GM21786 (cell line): Measurements from ENCODE around the gene SUSD3.

ENCODE experiments used
- ATAC-seq: cut with Tn5 transposase; IDR thresholded peaks from one replicate; pipeline ENCODE4 v1.9.1; 2021; ENCODE audit not compliant: unreplicated experiment

SUSD3 gene

GRCh38 chr9:93028448-93029006, 30.0 kb upstream of the SUSD3 start:
- ATAC-seq, result peak; percentile 63

- ATAC-seq, result no peak
These were observed 27.6 kb upstream of the SUSD3 start for GRCh38 chr9:93030642-93031628.

DNA sequence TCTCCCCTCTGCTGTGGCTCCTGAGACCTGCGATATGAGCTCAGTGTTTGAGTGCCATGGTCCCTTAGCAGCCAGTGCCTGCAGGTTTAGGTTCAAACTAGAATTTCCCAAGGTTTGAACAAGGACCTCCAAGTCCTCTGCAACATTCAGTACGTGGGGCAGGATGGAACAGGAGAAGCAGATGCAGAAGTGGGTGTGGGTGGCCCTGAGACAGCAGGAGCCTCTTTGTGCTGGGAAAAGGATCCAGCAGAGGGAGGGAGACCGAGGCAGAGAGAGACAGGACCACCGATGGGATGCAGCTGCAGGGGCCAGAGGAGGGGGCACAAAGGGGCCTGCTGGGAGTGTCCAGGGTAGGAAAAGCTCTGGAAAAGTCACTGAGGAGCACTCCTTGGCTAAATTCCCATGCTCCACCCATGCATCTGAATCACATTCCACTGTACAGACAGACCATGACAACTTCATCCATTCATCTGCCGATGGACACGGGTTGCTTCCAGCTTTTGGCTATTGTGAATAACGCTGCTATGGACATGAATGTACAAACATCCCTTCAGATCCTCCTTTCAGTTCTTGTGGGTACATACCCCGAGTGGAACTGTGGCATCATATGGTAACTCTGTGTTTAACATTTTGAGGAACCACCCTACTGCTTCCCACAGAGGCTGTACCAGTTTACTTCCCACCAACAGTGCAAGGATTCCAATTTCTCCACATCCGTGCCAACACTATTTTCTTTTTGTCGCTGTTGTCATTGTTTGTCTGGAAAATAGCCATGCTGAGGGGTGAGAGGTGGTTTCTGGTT, 26.7 kb upstream of the SUSD3 start:
- no peak for ATAC-seq

- no peak for ATAC-seq
These were observed 26.0 kb upstream of the SUSD3 start for GRCh38 chr9:93032545-93032944.

GRCh38 chr9:93033531-93033930, 25.0 kb upstream of the SUSD3 start:
- no peak for ATAC-seq

DNA sequence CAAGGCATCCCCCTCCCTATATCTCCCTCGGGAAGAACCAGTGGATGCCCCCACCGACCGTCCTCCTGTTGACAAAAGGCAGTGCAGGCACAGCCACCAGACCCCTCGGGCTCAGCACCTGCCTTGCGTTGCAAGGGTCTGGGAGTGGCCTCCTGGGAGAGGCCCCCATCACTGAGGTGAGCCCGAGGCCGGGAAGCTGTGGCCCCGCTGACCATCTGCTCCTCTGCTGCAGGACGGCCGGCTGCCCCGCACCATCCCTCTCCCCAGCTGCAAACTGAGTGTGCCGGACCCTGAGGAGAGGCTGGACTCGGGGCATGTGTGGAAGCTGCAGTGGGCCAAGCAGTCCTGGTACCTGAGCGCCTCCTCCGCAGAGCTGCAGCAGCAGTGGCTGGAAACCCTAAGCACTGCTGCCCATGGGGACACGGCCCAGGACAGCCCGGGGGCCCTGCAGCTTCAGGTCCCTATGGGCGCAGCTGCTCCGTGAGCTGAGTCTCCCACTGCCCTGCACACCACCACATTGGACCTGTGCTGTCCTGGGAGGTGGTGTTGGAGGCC, 23.3 kb upstream of the SUSD3 start:
- ATAC-seq, result no peak

GRCh38 chr9:93035821-93036351, 22.6 kb upstream of the SUSD3 start:
- ATAC-seq, result no peak

DNA sequence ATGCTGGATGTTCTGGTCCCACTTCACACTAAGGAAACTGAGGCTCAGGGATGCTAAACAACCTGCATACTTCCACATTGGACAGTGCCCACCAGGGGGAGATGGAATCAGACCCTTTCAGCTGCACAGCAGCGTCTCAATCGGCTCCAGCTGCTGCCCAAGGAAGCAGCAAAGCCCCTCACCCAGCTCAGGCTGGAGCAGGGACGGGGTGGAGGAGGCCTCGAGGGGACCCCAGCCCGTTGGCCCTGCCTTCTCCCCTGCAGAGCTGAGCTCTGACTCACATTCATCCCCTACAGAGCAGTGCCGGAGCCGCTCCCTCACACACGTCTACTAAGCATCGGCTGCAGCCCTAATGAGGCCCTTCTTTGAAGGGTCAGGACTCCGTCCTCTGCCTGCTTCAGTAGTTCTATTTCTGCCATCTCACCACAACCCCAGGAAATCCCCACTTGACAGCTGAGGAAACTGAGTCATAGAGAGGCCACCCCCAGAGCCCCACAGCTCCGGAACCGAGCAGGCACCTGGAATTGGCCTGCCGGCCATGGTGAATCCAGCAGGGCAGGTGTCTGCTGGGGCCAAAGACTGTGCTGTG, 21.5 kb upstream of the SUSD3 start:
- ATAC-seq, result no peak

DNA sequence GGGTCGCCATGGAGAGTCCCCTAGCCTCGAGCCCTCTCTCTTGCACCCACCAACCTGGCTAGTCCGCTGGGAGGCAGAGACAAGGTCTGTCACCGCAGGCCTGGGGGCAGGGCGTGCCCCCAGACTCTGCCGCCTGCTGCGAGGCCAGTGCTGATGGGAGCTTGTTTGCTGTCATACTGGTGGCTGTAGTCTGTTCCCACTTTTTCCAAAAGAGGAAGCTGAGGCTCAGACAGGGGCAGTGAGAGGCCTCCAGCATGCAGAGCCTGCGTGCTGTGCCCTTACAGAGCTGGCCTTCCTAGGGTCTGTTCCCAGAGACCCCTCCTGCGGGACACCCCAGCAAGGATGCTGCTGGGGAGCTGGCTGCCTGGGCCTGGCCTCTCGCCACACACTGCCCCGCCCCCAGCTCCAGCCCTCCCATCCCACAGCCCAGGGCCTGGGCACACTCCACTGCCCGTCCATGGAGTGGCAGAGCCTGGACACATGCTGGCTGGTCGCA, 21.0 kb upstream of the SUSD3 start:
- no peak for ATAC-seq

- ATAC-seq, result no peak
These were observed 19.6 kb upstream of the SUSD3 start for GRCh38 chr9:93038918-93039317.

GRCh38 chr9:93039456-93039855, 19.0 kb upstream of the SUSD3 start:
- ATAC-seq, result no peak

- ATAC-seq, result no peak
These were observed 18.5 kb upstream of the SUSD3 start for GRCh38 chr9:93039976-93040375.

DNA sequence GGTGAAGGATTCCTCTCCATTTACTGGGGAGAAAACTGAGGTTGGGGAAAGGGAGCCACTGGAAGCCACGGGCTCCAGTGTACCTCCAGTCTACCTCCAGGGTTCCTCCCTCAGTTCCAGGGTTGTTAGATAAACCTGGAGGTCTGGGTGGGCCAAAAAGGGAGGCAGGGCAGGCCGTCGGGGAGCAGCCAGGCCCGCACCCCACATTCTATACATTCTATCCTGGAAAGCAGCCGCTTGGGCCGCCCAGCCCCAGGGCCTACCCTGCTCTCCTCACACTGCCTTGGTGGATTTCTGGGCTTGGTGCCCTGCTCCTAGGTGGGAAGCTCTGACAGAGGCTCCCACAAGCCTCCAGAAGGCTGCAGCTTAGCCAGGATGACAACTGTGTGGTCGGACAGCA, 18.1 kb upstream of the SUSD3 start:
- no peak for ATAC-seq

DNA sequence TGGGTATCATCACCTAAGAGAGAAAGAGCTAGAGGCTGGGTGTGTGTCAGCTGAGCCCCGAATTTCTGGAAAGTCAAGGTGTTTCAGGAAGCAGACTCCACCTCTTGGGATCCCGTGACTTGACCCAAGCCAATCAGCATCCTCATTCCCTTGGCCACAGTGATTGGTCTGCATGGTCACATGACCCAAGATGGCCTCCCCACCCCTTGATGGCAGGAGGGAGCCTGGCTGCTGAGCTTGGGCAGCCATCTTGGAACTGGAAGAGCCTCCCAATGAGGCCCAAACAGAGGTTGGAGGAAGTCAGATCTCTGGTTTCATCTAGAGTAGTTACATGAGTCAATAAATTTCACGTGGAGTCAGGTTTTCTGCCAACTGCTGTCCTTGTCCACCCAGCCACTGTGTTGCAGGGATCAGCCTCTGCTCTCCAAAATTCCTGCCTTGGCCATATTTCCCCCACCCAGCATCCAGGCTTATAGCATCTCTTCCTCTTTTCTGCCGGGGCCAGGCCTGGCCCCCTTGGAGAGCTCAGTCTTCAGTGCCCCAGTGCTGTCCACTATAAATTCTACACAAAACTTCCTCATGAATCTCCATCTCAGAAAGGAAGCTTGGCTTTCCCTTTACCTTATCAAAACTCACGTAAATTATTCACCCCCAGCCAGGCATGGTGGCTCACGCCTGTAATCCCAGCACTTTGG, 17.2 kb upstream of the SUSD3 start:
- ATAC-seq, result no peak

DNA sequence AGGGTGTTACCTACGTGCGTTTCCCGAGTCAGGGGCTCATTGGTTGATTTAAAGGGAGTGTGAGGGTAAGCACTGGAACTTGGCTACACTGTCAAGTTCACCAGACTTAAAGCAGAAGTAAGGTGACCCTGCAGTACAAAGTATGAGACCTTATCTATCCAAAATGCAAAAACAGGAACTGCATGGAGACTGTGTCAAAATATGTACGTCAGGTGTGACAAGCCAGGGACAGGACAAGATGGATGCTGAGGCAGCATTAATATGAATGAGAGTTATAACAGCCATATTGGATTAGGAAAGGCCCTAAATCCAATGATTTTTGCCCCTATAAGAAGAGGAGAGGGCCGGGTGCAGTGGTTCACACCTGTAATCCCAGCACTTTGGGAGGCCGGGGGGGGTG, 15.4 kb upstream of the SUSD3 start:
- no peak for ATAC-seq

DNA sequence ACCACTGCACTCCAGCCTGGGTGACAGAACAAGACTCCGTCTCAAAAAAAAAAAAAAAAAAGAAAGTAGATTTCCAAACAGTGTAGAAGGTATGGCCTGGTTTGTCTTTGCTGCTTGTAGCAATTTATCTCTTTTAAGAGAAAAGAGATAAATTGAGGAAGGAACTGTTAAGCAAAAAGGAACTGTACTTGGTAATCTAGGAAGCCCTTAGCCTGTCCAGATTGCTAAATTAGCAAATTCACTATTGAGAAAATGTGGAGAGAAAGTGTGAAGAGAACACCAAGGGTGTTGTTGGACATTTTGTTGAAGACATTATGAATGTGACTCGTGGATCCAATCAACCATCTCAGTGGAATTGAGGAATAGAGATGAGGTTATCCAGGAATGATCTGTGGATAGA, 13.0 kb upstream of the SUSD3 start:
- ATAC-seq, result no peak

DNA sequence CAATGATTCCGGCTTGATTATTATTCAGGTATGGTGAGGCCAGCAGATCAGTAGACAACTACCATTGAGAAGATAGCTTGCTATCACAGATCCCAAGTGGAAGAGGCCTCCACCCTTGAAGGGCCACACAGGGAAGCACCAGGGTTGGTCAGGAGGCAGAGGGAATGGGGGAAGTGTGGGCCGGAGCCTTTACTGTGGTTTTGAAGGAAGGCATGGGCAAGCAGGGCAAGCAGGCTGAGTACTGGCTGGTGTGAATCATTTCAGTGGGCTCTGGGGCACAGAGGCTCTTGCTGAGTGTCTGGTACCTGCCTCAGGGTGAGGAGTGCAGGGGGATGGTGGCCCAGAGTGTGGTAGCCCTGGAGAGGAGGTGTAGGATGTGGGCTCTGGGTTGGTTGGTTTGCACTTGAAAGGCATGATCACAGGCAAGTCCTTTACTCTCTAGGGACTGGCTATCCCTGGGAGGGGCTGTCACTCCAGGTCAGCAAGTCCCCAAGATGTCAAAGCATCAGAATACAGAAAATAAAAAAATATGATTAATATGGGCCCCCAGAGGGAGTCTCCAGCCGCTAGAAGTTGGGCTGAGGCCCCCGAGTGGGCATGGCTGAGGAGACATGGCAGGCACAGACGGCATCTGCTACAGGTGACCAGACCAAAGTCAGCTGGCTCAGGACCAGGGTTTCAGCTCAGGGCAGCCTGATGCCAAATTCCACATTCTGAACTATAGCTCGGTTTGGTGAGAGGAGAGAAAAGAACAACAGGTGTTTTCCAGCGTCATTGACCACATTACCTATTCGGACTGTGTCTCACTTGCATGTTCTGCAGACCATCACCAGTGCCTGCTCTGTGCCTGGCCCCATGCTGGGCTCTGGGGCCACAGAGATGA, 9.7 kb upstream of the SUSD3 start:
- no peak for ATAC-seq

- ATAC-seq, result no peak
These were observed 9.0 kb upstream of the SUSD3 start for GRCh38 chr9:93049491-93049890.

- no peak for ATAC-seq
These were observed 8.3 kb upstream of the SUSD3 start for GRCh38 chr9:93050231-93050630.
